ENCODE results near the gene ARPC1B. TPM values are rescaled to one million over a fixed set of nuclear protein-coding genes. Genes with fewer than 3 reads are reported as not detected.

The ARPC1B gene
- total RNA-seq, 1 experiment from 2014 or later = 381 TPM

DNA sequence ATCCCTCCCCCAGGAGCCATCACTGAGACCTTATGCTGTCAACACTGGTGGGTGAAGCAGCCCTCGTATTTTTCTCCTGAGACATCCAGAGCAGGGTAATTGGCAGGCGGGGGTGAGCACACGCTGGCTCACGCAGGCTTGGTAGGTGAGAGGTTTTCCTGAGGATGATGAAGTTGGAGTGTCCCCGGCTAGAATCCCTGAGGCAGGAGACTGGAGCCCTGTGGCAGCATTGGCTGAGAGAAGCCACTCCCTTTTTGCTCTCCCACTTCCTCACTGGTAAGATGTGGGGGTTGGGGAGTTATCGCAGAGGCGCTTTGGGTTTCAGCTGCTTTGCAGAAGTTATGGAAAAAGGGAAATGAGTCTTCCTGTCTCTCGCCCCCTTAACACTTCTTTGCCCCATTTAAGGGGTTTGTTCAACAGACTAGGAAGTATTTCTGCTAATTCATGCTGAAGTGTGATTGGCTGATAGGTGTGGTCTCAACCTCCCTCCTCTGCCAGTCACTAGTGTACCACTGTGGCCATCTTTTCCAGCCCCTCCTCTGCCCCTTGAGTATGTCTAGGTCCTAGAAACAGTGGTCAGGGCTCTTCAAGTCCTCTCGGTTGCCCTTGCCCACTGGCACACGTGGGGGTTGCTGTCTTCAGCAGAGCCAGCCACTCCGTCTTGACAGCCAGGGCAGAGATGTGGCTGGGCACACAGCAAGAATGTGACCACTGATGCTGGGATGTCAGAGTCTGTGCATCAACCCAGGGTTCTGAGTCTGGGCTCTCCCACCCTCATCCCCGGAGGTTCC lies 5.7 kb downstream of the ARPC1B start:
- Histone ChIP-seq H3K4me2 (ENCODE audit: low read length) (no peak overlapping the region), H3K27ac (ENCODE audit: low read length) (no peak overlapping the region), H3K36me3 (ENCODE audit: low read depth, low read length) (peaks cover 9% of the 10 kb centered on the region), H2AFZ (ENCODE audit: low read length) (no peak overlapping the region), H3K4me1 (ENCODE audit: insufficient read depth, low read length) (peaks cover 10% of the 10 kb centered on the region; the same call in 1 of the 2 replicates), H3K4me3 (ENCODE audit: low read length) (no peak overlapping the region), H3K79me2 (ENCODE audit: low read length) (peaks cover 63% of the 10 kb centered on the region), H3K27me3 (ENCODE audit: low read length) (no peaks in the 10 kb centered on the region), H3K9ac (ENCODE audit: low read length) (no peak overlapping the region), H3K9me3 (ENCODE audit: low read length) (no peaks in the 10 kb centered on the region), H4K20me1 (ENCODE audit: low read length) (peaks cover 14% of the 10 kb centered on the region; the same call in 1 of the 2 replicates), H3F3A (ENCODE audit: low read length, unreplicated experiment) (no peaks in the 10 kb centered on the region), H3K9me2 (replicated peaks; ENCODE audit: low read length) (no peaks in the 10 kb centered on the region)
- POLR2A ChIA-PET (ENCODE audit: unreplicated experiment) = no interaction called here
- no peak for TF ChIP-seq EZH2 (IDR thresholded peaks at IDR 0.05; ENCODE audit: low read length, unreplicated experiment)
- TF ChIP-seq, protein P1, sequence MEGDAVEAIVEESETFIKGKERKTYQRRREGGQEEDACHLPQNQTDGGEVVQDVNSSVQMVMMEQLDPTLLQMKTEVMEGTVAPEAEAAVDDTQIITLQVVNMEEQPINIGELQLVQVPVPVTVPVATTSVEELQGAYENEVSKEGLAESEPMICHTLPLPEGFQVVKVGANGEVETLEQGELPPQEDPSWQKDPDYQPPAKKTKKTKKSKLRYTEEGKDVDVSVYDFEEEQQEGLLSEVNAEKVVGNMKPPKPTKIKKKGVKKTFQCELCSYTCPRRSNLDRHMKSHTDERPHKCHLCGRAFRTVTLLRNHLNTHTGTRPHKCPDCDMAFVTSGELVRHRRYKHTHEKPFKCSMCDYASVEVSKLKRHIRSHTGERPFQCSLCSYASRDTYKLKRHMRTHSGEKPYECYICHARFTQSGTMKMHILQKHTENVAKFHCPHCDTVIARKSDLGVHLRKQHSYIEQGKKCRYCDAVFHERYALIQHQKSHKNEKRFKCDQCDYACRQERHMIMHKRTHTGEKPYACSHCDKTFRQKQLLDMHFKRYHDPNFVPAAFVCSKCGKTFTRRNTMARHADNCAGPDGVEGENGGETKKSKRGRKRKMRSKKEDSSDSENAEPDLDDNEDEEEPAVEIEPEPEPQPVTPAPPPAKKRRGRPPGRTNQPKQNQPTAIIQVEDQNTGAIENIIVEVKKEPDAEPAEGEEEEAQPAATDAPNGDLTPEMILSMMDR (conservative IDR thresholded peaks at IDR 0.05; ENCODE audit: low read depth, low read length) = no peak
- no peak for TF ChIP-seq EZH2phosphoT487 (IDR thresholded peaks at IDR 0.05; ENCODE audit: borderline replicate concordance, low read length)
- ATAC-seq (no peak), DNase-seq (no peak)
- intact Hi-C loops (cut with micrococcal nuclease) = no loop called here
- BruUV-seq (replicated peaks) = no TSS peak
- CTCF ChIA-PET = no interaction called here

DNA sequence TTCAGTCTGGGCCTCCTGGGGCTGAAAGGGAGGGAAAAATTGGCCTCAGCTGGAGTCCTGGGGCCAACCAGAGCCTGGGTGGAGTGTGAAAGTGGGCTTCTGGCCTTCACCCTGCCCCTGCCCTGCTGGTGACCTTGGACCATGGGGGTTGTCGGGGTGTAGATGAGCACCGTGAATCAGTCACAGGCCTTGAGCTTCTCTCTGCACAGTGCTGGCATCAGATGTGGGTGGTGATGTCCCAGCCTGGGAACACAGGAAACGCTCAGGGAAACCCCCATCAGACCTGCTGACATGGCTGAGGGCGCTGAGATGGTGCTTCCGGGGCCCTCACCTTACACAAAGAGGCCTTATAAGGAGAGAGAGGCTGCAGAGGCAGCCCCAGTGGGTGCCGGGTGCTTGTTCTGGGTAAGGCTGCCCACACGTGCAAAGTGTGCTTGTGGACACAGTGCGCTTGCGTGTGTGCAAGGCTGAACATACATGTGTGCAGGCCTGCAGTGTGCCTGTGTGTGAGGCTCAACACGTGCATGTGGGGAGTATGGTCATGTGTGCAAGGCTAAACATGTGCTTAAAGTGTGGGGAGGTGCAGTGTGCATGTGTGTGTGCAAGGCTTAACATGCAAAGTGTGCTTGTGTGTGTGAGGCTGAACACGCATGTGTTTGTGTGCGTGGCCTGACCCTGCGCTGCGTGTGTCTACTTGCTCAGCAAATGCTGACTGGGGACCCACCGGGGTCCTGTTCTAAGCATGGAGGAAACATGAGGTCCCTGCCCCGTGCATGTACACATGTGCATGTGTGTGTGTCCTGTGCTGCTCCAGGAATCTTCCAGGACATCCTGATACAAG lies 6.5 kb downstream of the ARPC1B start:
- BruUV-seq (replicated peaks) = no TSS peak
- DNase-seq (no peak), ATAC-seq (no peak)
- Histone ChIP-seq H3K27ac (ENCODE audit: low read length) (no peak overlapping the region), H3K9ac (ENCODE audit: low read length) (no peak overlapping the region), H2AFZ (ENCODE audit: low read length) (no peak overlapping the region), H3K27me3 (ENCODE audit: low read length) (no peaks in the 10 kb centered on the region), H3K36me3 (ENCODE audit: low read depth, low read length) (peaks cover 9% of the 10 kb centered on the region), H3K9me3 (ENCODE audit: low read length) (no peaks in the 10 kb centered on the region), H3K79me2 (ENCODE audit: low read length) (peaks cover 55% of the 10 kb centered on the region), H3F3A (ENCODE audit: low read length, unreplicated experiment) (no peaks in the 10 kb centered on the region), H3K4me2 (ENCODE audit: low read length) (no peak overlapping the region), H3K9me2 (replicated peaks; ENCODE audit: low read length) (no peaks in the 10 kb centered on the region), H3K4me1 (ENCODE audit: insufficient read depth, low read length) (peaks cover 10% of the 10 kb centered on the region; the same call in 1 of the 2 replicates), H3K4me3 (ENCODE audit: low read length) (no peak overlapping the region), H4K20me1 (ENCODE audit: low read length) (peaks cover 14% of the 10 kb centered on the region; the same call in 1 of the 2 replicates)
- TF ChIP-seq EZH2 (IDR thresholded peaks at IDR 0.05; ENCODE audit: low read length, unreplicated experiment) (no peak), EZH2phosphoT487 (IDR thresholded peaks at IDR 0.05; ENCODE audit: borderline replicate concordance, low read length) (no peak)
- TF ChIP-seq, protein P1 (conservative IDR thresholded peaks at IDR 0.05; ENCODE audit: low read depth, low read length) = no peak
- POLR2A ChIA-PET (ENCODE audit: unreplicated experiment) = no interaction called here
- intact Hi-C loops (cut with micrococcal nuclease) = no loop called here
- CTCF ChIA-PET = no interaction called here
